Measurements from ENCODE around the gene ASAP2. TPM values are rescaled to one million over a fixed set of nuclear protein-coding genes. Genes with fewer than 3 reads are reported as not detected.

Gene ASAP2
- total and polyA plus RNA-seq, 9 of the 15 experiments (the other 6 are each of a cell fraction or from before 2014, with no cell fraction given), result 0.06 to 4.3 (median 3.1) TPM

GRCh38 chr2:9407363-9407811, 200.8 kb downstream of the ASAP2 start:
- WGBS (ENCODE audit: insufficient coverage, low coverage, missing lambda C conversion rate), result 92% methylated on average over 8 of the region's 8 CpGs
- DNase-seq (ENCODE audit: extremely low read depth in 1 of 4, low spot score in 3 of 4) (no peak), ATAC-seq (no peak), FAIRE-seq (no peak)
- H2AFZ ChIP-seq (ENCODE audit: low read depth, low read length), result no peak overlapping the region
- no peak overlapping the region for H3K9ac ChIP-seq (ENCODE audit: insufficient read depth in 1 of 2, low read depth in 2 of 2, low read length in 2 of 2)
- no peaks in the 10 kb centered on the region; a peak in 1 of 5 replicates for H3K4me1 ChIP-seq (replicated peaks in 1 of 2; ENCODE audit: control insufficient read depth in 2 of 2, insufficient read depth in 2 of 2, low read length in 2 of 2)
- peaks cover 46% of the 10 kb centered on the region; the same call in 2 of the 3 replicates for H3K36me3 ChIP-seq (ENCODE audit: control insufficient read depth, insufficient read depth, low read length)
- ChIA-PET CTCF (ENCODE audit: low intra/inter-chr PET ratio) (no interaction called here), POLR2A (no interaction called here)
- peaks cover 3% of the 10 kb centered on the region for H3K9me1 ChIP-seq (ENCODE audit: control insufficient read depth, insufficient read depth, low read length)
- H4K20me1 ChIP-seq (replicated peaks; ENCODE audit: control insufficient read depth, insufficient read depth, low read length), result no peaks in the 10 kb centered on the region
- H3K27me3 ChIP-seq (ENCODE audit: control insufficient read depth in 2 of 2, insufficient read depth in 2 of 2, low read length in 2 of 2), result no peaks in the 10 kb centered on the region
- H3K4me3 ChIP-seq, result no peak overlapping the region
- no peaks in the 10 kb centered on the region for H3K79me2 ChIP-seq (ENCODE audit: control insufficient read depth, insufficient read depth, low read length)
- H3K4me2 ChIP-seq (ENCODE audit: insufficient read depth, low read length), result no peak overlapping the region
- no TSS peak for BruUV-seq (replicated peaks)
- H3K27ac ChIP-seq (ENCODE audit: extremely low read depth, low read depth, low read length), result no peak overlapping the region
- H3K9me3 ChIP-seq (replicated peaks; ENCODE audit: control insufficient read depth, insufficient read depth, low read depth, low read length), result no peaks in the 10 kb centered on the region
- in situ Hi-C loops (cut with MboI) (no loop called here), intact Hi-C loops (cut with micrococcal nuclease) (no loop called here)
- TF ChIP-seq U2AF2 (optimal IDR thresholded peaks at IDR 0.05; ENCODE audit: low read depth, low read length) (no peak), ZNF512 (tag; IDR thresholded peaks at IDR 0.05) (no peak), ELK1 (CRISPR knock-in tag; IDR thresholded peaks at IDR 0.05) (no peak), THRA (IDR thresholded peaks at IDR 0.05) (no peak), KDM4B (IDR thresholded peaks at IDR 0.05; ENCODE audit: borderline replicate concordance in 2 of 2, low read depth in 1 of 2) (no peak), MTA1 (IDR thresholded peaks at IDR 0.05; ENCODE audit: borderline replicate concordance) (no peak), E2F1 (CRISPR knock-in tag; IDR thresholded peaks at IDR 0.05) (no peak), MAFG (tag; conservative IDR thresholded peaks at IDR 0.05) (no peak)
